Upper lobe of left lung (tissue), 4 donors: ENCODE results near the gene SAFB.

Source experiments
- POLR2A ChIP-seq, 4 donors: fragments of 450-650 bp; IDR thresholded peaks; one replicate each; pipeline ENCODE4 v1.5.1; 2016 to 2017; ENCODE audit warnings: antibody characterized with exemption in 4 of 4, mild to moderate bottlenecking in 2 of 4
- POLR2AphosphoS5 ChIP-seq, 2 donors: sonication (generic); formaldehyde crosslinking; IDR thresholded peaks; one replicate each; pipeline ENCODE4 v1.5.1; 2017; ENCODE audit warnings: antibody characterized with exemption in 2 of 2
- TF ChIP-seq, protein P1 (sequence below), 6 experiments: fragments of 450-650 bp in 4 of 6; fragments of 200-600 bp in 2 of 6; sonication (generic) in 2 of 6; IDR thresholded peaks; one replicate each; pipeline ENCODE4 v1.5.1; 2016 to 2019; ENCODE audit warnings: antibody characterized with exemption in 6 of 6

DNA sequence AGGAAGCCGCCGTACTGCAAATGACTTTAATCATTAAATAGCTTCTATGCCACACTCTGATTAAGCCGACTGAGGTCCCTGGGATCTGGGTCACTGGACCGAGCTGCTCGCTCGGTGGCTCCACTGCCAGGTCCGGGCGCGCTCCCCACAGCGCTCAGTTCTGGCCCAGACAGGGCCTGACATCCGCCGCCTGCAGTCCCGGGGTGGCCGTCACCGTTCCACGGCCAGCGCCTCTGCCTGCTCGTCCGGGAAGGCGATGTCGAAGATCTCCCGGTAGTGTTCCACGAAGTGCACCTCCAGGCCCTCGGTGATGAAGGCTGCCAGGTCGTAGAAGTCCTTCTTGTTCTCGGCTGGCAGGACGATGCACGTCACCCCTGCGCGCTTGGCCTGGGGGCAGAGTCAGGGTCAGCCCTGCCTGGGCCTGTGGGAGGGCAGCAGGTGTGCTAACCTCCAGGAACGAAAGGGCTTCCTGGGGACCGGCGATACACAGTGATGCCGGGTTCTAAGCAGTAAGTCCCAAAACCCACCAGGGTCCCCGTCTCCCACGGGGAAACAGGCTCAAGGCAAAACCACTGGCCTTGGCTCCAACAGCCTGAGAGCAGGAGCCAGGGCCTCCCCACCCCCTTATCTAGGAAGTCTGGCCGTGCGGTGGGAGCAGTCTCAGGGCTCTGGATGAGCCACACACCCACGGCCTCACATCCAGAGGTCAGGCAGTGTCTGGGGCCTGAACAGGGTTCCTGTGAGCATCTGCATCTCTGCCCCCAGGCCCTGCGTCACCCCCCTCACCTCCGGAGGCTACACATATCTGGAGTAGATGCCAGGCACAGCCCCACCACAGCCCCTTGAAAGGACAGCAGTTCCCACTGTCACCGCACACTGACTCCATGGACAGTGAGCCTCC, 69.2 kb downstream of the SAFB start:
- no peak for TF ChIP-seq POLR2A (IDR thresholded peaks at IDR 0.05)
- TF ChIP-seq, protein P1, sequence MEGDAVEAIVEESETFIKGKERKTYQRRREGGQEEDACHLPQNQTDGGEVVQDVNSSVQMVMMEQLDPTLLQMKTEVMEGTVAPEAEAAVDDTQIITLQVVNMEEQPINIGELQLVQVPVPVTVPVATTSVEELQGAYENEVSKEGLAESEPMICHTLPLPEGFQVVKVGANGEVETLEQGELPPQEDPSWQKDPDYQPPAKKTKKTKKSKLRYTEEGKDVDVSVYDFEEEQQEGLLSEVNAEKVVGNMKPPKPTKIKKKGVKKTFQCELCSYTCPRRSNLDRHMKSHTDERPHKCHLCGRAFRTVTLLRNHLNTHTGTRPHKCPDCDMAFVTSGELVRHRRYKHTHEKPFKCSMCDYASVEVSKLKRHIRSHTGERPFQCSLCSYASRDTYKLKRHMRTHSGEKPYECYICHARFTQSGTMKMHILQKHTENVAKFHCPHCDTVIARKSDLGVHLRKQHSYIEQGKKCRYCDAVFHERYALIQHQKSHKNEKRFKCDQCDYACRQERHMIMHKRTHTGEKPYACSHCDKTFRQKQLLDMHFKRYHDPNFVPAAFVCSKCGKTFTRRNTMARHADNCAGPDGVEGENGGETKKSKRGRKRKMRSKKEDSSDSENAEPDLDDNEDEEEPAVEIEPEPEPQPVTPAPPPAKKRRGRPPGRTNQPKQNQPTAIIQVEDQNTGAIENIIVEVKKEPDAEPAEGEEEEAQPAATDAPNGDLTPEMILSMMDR (IDR thresholded peaks at IDR 0.05), result no peak
- no peak for TF ChIP-seq POLR2AphosphoS5 (IDR thresholded peaks at IDR 0.05)
